HG03135 (cell line): ENCODE results near the gene PLAC9.

Experiments used
- ATAC-seq: cut with Tn5 transposase; IDR thresholded peaks from one replicate; pipeline ENCODE4 v1.9.1; 2021; ENCODE audit warnings: mild to moderate bottlenecking, moderate library complexity; ENCODE audit not compliant: unreplicated experiment

PLAC9 gene

DNA sequence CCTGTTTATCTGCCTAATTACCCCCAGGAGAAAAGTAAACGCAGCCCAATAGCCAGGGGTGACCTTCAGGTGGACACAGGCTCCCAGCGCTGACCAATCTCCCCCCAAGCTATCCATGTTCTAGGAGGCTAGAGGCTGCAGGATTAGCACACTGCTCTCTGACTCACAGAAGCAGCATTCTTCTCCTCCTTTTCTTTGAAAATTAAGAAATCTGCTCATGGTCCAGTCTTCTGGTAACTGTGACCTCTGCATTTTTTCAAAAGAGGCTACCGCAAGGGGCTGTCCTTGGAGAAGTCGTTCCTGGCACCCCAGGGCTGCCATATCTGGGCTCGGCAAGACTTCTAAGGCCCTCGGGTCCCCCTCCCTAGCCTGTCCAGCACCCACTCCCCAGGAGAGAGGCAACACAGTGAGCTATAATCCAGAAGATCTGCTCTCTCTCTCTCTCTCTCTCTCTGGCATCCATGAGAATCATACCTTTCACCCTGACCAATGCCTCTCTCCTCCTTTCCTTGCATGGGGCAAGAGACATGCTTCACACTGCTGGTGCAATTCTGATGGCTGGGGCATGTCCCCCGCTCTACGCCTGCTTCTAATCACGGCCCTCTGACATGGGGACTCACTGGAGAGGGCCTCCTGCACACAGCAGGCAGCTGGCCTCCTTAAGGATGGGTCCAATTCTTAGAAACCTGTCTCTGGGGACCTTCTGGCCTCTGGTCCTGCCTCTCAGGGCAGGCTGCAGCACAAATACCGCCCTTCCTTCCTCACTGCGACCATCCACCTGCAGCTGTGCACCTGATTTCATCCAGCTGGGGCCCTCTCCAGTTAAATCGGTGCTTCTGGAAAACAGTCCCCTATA lies 45.5 kb downstream of the PLAC9 start:
- no peak for ATAC-seq

DNA sequence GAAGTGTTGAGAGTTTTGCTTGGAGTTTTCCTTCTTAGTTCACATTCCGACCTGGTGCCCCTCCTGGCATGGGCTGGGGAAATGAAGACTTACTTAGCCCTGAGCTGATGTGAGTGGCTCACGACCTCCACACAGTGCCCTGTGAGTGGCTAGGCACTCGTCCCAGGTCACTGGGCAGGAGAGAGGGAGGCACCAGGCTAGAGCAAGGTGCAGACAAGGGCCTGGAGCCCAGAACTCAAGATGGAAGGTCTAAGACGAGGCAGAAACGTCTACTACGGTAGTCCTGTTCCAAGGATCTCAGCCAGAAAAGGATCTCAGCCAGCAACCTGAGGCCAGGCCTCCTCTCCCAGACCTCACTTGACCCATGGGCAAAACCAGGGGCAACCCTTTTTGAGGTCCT lies 50.5 kb downstream of the PLAC9 start:
- ATAC-seq: no peak

DNA sequence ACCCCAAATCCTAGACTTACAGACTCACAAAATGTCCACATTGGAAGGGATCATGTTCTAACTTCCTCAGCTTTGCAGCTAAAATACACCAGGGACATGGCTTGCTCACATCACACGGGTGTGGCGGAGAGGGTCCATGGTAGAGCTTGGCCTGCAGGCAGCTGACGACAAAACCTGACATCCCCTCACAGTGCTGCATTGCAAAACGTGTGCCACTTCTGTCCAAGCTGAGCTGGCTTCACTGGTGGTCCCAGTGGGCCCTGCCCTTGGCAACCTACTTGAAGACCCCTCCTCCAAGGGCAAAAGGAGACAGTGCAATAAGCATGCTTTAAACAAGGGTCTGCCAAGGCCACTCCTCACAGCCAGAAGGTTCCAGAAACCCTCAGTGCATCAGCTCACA lies 50.9 kb downstream of the PLAC9 start:
- no peak for ATAC-seq

- ATAC-seq: no peak
Measured at GRCh38 chr10:80184291-80184690, 51.8 kb downstream of the PLAC9 start.

DNA sequence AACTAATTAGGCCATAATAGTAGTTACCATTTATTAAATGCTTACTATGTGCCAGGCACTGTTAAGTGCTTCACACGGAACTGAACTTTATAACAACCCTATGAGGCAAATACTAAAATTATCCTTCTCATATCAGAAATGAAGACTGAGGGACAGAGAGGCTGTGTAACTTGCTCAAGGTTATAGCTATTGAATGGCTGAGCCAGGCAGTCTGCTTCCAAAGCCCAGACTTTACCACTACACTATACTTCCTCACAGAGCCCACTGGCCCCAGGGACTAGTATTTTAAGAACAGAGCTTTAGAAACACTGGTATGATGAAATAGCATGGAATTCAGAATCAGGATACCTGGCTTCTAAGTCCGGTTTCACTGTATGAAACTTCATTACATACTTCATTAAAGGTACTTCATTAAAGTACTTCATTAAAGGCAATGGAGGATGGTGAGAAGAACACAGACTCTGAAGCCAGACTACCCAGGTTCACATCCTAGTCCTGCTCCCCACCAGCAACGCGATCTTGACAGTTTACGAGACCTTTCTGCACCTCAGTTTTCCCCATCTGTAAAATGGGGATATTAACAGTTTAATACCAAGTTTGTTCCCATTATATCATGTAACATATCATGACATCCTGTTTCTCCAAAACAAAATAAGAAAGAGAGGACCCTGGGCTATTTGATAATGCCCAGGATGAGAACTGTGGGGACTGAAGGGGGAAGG lies 53.2 kb downstream of the PLAC9 start:
- ATAC-seq: no peak

DNA sequence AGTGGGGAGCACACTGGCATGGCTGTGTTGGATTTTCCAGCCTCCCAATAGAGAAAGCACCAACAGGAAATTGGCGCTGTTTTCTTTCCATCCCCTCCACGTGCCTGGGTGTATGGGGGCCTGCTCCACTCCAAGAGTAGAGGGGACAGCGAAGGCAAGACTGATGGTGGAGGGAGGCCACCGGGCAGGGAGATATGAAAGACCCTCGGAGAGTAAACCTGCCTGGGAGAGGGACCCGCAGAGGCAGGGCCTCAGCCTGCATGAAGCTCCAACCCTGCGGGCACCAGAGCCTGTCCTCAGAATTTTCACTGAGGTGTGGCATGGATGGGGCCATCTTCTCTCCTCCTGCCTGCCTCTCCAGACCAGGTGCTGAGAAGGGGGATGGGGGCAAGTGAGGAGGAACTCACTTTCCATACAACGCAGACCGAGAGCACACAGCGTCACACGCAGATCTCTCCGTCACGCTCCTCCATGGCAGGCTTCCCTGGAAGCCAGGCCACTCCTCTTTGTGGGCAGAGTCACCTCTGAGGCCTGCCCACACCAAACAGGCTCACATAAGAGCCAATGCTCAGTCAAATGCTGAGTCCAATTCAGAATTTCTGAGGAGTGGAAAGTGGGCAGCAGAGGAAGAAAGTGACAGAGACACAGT lies 54.0 kb downstream of the PLAC9 start:
- ATAC-seq: no peak

DNA sequence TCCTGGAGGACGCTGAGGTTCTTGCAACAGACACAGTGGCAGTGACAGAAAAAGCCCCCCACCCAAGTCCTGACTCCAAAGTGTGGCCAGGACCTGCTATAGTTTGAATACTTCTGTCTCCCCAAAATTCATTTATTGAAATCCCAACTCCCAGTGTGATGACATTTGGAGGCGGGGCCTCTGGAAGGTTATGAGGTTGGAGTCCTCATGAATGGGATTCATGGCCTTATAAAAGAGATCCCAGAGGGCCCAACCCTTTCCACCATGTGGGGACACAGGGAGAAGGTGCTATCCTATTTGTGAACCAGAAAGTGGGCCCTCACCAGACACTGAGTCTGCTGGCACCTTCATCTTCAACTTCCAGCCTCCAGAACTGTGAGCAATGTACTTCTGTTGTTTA lies 54.5 kb downstream of the PLAC9 start:
- ATAC-seq: no peak

GRCh38 chr10:80187465-80188409 lies 55.2 kb downstream of the PLAC9 start:
- ATAC-seq: peak; percentile 90

GRCh38 chr10:80188713-80189112 lies 56.2 kb downstream of the PLAC9 start:
- ATAC-seq: no peak

DNA sequence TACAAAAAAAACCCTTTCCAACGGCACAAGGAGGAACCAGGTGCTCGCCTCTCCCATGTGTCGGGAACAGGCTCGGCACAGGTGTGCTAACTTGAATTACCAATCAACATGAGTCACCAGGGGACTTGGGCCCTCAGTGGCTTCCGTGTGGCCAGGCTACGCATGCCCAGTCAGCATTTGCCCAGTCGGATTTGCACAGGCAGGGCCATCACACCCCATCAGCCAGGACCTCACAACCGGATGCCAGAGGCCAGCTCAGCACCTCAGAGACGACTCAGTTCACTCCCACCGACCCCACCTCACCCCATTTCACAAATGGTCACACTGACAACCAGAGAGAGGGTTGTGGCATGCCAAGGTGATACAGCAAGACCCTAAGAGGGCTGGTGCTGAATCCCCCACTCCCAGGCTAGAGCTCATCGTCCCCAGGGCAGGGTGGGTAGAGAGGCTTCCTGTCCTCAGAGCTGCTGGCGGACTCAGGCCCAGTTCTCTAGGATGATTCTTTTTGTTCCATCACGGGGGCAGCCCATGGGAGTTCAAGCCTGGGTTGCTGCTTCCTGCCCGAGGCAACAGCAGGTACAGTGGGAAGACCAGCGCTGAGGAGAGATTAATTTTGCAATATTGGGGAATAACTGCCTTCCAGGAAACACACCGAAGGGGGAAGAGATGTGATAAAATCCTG lies 59.2 kb downstream of the PLAC9 start:
- ATAC-seq: no peak

DNA sequence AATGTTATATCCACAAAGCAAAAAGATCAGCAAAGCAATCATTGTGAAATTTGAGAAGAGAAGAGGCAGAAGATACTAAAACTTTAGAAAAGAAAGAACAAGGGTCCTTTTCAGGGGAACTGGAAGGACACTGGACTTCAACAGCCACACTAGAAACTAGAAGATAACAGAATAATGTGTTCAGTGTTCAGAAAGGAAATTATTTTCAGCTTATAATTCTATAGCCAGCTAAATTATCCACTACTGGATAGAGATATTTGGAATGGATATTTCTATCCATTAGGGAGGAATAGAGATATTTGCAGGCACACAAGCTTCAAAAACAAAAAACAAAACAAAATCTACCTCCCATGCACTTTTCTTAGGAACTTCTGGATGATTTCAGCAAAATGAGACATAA lies 60.0 kb downstream of the PLAC9 start:
- no peak for ATAC-seq

DNA sequence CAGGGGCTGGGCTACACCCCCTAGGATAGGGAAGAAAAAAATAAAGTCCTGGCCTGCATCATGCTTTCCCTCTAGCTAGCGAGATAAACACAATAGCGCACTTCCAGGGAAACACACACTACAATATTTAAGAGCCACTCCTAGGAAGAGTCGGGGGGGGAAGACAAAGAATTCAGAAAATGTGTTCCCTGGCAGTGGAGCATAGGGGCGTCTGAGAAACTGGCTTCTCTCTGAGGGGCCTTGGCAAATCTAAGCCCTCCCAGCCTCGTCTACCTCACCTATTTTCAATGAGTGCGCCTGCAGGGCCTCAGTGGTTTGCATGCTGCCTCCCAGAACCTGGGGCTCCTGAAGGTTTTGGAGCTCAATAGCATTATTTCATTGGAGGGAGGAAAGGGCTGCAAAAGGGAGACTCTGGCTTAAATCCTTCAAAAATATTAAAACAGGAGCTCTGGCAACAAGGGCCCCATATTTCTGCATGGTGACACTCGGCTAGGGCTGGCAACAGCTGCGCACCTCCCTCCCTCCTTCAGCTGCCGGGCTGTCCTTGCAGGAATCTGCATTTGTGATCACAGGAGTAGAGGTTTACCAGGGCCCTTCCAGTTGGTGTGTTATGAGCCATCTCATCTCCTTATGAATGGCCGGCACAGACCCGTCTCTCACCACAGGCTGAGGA lies 62.0 kb downstream of the PLAC9 start:
- ATAC-seq: no peak
